ENCODE measurements around the gene MAP4K4. TPM values are rescaled to one million over a fixed set of nuclear protein-coding genes. Genes with fewer than 3 reads are reported as not detected.

MAP4K4 gene
- polyA plus RNA-seq, 2 donors, result 19.6 to 24.1 TPM

DNA sequence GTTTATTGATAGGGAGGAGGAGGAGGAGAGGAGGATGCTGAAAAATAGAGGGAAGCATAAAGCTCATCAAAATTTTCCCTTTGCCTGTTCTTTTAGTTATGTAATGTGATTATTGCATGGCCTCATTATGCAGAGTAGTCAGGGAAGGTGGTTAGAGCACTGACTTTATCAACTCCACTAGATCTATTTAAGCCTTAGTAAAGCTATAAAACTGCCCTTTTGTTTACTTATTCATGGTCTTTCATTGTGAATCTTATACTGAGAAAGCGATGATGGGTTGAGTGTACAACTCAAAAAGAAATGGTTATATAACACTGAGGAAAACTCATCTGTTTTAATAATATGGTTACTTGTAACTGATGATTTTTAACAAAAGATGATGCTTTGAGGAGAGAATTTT, 81.7 kb downstream of the MAP4K4 start:
- Histone ChIP-seq H3K27ac (ENCODE audit: low read depth in 2 of 2, low read length in 1 of 2) (no peak overlapping the region), H3K4me1 (ENCODE audit: control insufficient read depth in 2 of 2, insufficient read depth in 2 of 2, low read length in 1 of 2) (peaks cover 2 to 5% of the 10 kb centered on the region in 2 donors), H3K36me3 (ENCODE audit: control insufficient read depth in 2 of 2, insufficient read depth in 2 of 2, low read length in 1 of 2) (no peaks in the 10 kb centered on the region), H3K9me3 (ENCODE audit: control insufficient read depth in 2 of 2, insufficient read depth in 1 of 2, low read depth in 1 of 2, low read length in 1 of 2) (no peaks in the 10 kb centered on the region), H3K4me3 (ENCODE audit: low read depth in 1 of 2, low read length in 2 of 2) (no peak overlapping the region), H3K27me3 (ENCODE audit: control insufficient read depth in 1 of 2, insufficient read depth in 2 of 2, low read length in 2 of 2) (no peaks in the 10 kb centered on the region)
- WGBS, 2 donors, result 87% methylated on average over 1 of the region's 1 CpG

DNA sequence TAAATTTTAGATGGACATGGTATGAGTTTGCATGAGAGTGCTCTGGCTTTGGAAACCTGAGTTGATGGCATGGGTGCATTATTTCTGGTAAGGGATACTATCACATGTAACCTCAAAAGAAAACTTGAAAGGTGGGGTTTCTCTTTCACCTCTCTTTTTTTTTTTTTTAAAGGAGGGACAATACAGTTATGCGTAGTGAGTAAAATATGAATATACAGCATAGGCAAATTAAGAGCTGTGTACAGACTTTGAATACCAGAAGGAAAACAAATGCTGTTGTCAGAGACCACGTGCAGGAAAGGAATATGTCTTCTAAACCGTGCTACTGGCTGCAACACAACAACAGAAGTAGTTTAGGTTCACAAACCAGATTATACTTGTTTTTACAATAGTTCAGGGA, 82.1 kb downstream of the MAP4K4 start:
- Histone ChIP-seq H3K27ac (ENCODE audit: low read depth in 2 of 2, low read length in 1 of 2) (no peak overlapping the region), H3K4me3 (ENCODE audit: low read depth in 1 of 2, low read length in 2 of 2) (no peak overlapping the region), H3K36me3 (ENCODE audit: control insufficient read depth in 2 of 2, insufficient read depth in 2 of 2, low read length in 1 of 2) (no peaks in the 10 kb centered on the region), H3K9me3 (ENCODE audit: control insufficient read depth in 2 of 2, insufficient read depth in 1 of 2, low read depth in 1 of 2, low read length in 1 of 2) (no peaks in the 10 kb centered on the region), H3K27me3 (ENCODE audit: control insufficient read depth in 1 of 2, insufficient read depth in 2 of 2, low read length in 2 of 2) (no peaks in the 10 kb centered on the region), H3K4me1 (ENCODE audit: control insufficient read depth in 2 of 2, insufficient read depth in 2 of 2, low read length in 1 of 2) (peaks cover 2 to 5% of the 10 kb centered on the region in 2 donors)
- 87 to 89% methylated on average over 3 of the region's 3 CpGs for WGBS, 2 donors

DNA sequence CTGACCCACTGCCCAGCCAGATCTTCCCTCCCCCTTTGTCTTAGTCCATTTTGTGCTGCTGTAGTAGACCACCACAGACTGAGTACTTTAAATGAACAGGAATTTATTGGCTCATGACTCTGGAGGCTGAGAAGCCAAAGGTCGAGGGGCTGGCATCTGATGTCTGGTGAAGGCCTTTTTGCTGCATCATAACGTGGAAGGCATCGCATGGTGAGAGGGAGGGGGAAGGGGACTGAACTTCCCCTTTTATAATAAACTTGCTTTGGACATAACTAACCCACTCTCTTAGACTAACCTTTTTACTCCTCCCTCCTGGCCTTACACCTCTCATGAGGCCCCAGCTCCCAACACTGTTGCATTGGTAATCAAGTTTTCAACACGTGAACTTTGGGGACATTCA, 83.8 kb downstream of the MAP4K4 start:
- H3K27ac ChIP-seq (ENCODE audit: low read depth in 2 of 2, low read length in 1 of 2), result no peak overlapping the region
- H3K4me3 ChIP-seq (ENCODE audit: low read depth in 1 of 2, low read length in 2 of 2), result no peak overlapping the region
- peaks cover 0 to 5% of the 10 kb centered on the region in 2 donors for H3K4me1 ChIP-seq (ENCODE audit: control insufficient read depth in 2 of 2, insufficient read depth in 2 of 2, low read length in 1 of 2)
- WGBS, 2 donors, result 71 to 84% methylated on average over 4 of the region's 4 CpGs
- H3K36me3 ChIP-seq (ENCODE audit: control insufficient read depth in 2 of 2, insufficient read depth in 2 of 2, low read length in 1 of 2), result no peaks in the 10 kb centered on the region
- H3K9me3 ChIP-seq (ENCODE audit: control insufficient read depth in 2 of 2, insufficient read depth in 1 of 2, low read depth in 1 of 2, low read length in 1 of 2), result no peaks in the 10 kb centered on the region
- H3K27me3 ChIP-seq (ENCODE audit: control insufficient read depth in 1 of 2, insufficient read depth in 2 of 2, low read length in 2 of 2), result no peaks in the 10 kb centered on the region

DNA sequence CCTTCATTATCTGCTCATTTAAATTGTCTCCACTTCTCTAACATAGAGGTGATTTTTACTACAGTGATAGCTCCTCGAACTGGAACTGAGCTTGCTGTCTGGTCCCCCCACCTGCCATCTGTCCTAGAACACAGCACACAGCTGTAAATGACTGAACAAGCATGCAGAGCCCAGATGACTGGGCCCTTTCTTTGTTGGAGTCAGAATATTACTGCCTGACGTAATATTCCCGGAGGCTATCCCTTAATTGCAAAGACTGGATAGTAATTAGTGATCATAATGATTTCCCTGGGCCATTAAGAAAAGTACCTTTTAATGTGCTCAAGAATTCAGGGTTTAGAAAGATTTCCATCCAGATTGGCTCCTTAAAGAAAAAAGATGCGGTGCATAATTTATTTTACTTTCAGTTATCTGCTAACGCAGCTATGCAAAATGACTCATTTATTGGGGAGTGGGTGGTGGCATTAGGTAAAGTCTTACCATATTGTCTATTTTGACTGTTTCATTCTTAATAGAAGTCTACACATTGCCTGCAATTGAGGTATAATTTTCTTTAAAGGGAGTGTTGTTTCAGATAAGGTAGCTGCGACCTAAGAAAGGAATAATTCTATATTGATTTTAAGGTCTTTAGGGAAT, 84.4 kb downstream of the MAP4K4 start:
- Histone ChIP-seq H3K36me3 (ENCODE audit: control insufficient read depth in 2 of 2, insufficient read depth in 2 of 2, low read length in 1 of 2) (no peaks in the 10 kb centered on the region), H3K4me1 (ENCODE audit: control insufficient read depth in 2 of 2, insufficient read depth in 2 of 2, low read length in 1 of 2) (peaks cover 0 to 5% of the 10 kb centered on the region in 2 donors), H3K27me3 (ENCODE audit: control insufficient read depth in 1 of 2, insufficient read depth in 2 of 2, low read length in 2 of 2) (no peaks in the 10 kb centered on the region), H3K4me3 (ENCODE audit: low read depth in 1 of 2, low read length in 2 of 2) (no peak overlapping the region), H3K9me3 (ENCODE audit: control insufficient read depth in 2 of 2, insufficient read depth in 1 of 2, low read depth in 1 of 2, low read length in 1 of 2) (no peaks in the 10 kb centered on the region), H3K27ac (ENCODE audit: low read depth in 2 of 2, low read length in 1 of 2) (no peak overlapping the region)
- WGBS, 2 donors, result 80 to 84% methylated on average over 6 of the region's 6 CpGs

DNA sequence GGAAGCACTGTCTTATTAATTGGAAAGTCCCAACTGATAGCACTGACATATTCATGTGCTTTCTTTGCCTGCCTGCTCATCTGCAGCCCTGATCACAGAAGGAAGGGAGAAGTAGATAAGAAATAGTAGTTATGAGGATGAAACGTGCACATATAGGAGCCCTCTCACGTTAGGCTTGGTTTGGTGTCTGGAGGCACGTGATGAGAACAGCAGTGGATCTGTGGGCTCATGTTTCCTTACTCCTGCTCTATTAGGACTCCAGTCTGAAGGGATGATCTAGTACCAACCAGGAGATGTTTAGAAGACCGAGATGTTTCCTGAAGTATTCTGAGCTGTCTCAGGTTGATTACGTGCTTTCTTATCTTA, 84.9 kb downstream of the MAP4K4 start:
- WGBS, 2 donors, result 83 to 87% methylated on average over 5 of the region's 5 CpGs
- Histone ChIP-seq H3K27ac (ENCODE audit: low read depth in 2 of 2, low read length in 1 of 2) (no peak overlapping the region), H3K9me3 (ENCODE audit: control insufficient read depth in 2 of 2, insufficient read depth in 1 of 2, low read depth in 1 of 2, low read length in 1 of 2) (no peaks in the 10 kb centered on the region), H3K27me3 (ENCODE audit: control insufficient read depth in 1 of 2, insufficient read depth in 2 of 2, low read length in 2 of 2) (no peaks in the 10 kb centered on the region), H3K4me1 (ENCODE audit: control insufficient read depth in 2 of 2, insufficient read depth in 2 of 2, low read length in 1 of 2) (peaks cover 0 to 5% of the 10 kb centered on the region in 2 donors), H3K4me3 (ENCODE audit: low read depth in 1 of 2, low read length in 2 of 2) (no peak overlapping the region), H3K36me3 (ENCODE audit: control insufficient read depth in 2 of 2, insufficient read depth in 2 of 2, low read length in 1 of 2) (no peaks in the 10 kb centered on the region)

DNA sequence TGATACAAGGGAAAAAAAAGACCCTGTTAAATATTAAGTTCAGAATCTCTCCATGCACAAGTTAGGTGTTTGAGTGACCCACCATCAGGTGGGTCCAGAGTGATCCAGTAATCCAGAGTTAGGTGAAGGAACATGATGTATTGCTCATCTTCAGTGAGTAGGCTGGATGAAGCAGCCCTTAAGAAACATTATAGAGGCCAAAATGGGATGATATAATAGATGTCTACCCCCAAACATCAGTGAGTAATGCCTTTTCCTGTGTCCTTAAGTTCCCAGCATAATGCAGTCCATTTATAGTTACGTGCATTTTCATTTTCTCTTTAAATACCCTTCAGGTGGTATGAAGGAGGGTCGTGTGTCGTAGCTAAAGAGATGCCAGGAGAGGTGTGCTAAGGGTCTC, 89.6 kb downstream of the MAP4K4 start:
- H3K9me3 ChIP-seq (ENCODE audit: control insufficient read depth in 2 of 2, insufficient read depth in 1 of 2, low read depth in 1 of 2, low read length in 1 of 2), result no peaks in the 10 kb centered on the region
- WGBS, 2 donors, result 91% methylated on average over 3 of the region's 3 CpGs
- H3K27me3 ChIP-seq (ENCODE audit: control insufficient read depth in 1 of 2, insufficient read depth in 2 of 2, low read length in 2 of 2), result no peaks in the 10 kb centered on the region
- no peak overlapping the region for H3K4me3 ChIP-seq (ENCODE audit: low read depth in 1 of 2, low read length in 2 of 2)
- no peaks in the 10 kb centered on the region for H3K36me3 ChIP-seq (ENCODE audit: control insufficient read depth in 2 of 2, insufficient read depth in 2 of 2, low read length in 1 of 2)
- no peak overlapping the region for H3K27ac ChIP-seq (ENCODE audit: low read depth in 2 of 2, low read length in 1 of 2)
- no peaks in the 10 kb centered on the region for H3K4me1 ChIP-seq (ENCODE audit: control insufficient read depth in 2 of 2, insufficient read depth in 2 of 2, low read length in 1 of 2)

DNA sequence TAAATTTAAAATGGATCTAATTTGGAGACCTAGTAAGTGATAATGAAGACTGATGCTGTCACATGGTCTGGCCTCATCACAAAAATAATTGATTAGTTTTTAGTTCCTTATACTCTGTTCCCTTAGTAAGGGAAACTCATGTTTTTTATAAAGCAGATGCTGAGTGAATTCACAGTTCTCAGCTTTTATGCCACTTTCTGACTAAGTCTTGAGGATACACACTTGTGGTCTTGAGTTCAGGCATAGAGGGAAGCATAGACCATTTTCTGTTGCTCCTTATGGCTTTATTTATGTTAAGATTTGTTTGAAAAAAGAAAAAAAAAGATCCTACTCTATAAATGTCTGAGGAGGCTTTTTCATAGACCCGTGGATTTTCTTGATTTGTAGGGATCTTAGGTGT, 91.1 kb downstream of the MAP4K4 start:
- Histone ChIP-seq H3K4me3 (ENCODE audit: low read depth in 1 of 2, low read length in 2 of 2) (no peak overlapping the region), H3K27ac (ENCODE audit: low read depth in 2 of 2, low read length in 1 of 2) (no peak overlapping the region), H3K27me3 (ENCODE audit: control insufficient read depth in 1 of 2, insufficient read depth in 2 of 2, low read length in 2 of 2) (no peaks in the 10 kb centered on the region), H3K9me3 (ENCODE audit: control insufficient read depth in 2 of 2, insufficient read depth in 1 of 2, low read depth in 1 of 2, low read length in 1 of 2) (no peaks in the 10 kb centered on the region), H3K4me1 (ENCODE audit: control insufficient read depth in 2 of 2, insufficient read depth in 2 of 2, low read length in 1 of 2) (peaks cover 0 to 3% of the 10 kb centered on the region in 2 donors), H3K36me3 (ENCODE audit: control insufficient read depth in 2 of 2, insufficient read depth in 2 of 2, low read length in 1 of 2) (no peaks in the 10 kb centered on the region)
- WGBS, 2 donors, result 56 to 73% methylated on average over 1 of the region's 1 CpG

DNA sequence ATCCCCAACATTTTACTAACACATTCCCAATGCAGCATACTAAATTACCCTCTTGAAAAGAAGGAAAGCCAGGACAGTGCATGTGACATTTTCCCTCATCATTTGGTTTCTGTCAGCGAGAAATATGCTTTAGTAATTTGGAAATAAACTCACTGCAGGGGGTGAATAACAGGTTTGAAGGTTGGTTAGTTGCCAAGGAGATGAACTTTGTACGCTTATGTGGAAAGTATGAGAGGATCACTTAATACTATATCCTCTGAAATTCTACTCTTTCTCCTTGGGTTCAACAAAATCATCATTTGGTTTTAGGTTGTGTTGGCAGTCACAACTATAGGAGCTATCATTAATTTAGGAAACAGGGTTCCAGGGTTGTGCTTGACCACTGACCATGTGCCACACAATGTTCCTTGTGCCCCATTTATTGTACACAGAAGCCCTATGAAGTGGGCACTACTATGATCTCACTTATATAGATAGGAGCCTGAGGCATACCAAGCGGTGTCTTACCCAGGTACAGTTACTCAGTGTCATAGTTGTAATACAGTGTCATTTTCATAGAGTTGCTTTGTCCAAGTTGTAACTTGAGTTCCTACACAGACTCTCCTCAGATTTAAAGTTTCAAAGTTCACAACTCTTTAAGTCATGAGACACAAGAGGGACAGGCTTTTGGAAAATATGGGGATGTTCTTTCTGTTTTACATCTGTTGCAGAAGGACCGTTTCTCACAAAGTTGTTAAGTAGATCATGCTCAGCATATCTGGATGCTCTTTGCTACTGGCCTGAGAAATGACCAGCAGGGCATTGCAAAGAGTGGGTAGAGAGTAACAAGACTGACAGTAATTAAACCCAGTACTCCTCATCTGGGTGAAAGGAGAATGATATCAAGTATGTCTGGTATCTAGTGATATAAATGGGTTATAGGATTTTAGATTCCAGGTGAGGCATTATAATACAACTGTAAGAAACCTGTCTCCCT, 91.8 kb downstream of the MAP4K4 start:
- Histone ChIP-seq H3K27ac (ENCODE audit: low read depth in 2 of 2, low read length in 1 of 2) (no peak overlapping the region), H3K4me3 (ENCODE audit: low read depth in 1 of 2, low read length in 2 of 2) (no peak overlapping the region), H3K36me3 (ENCODE audit: control insufficient read depth in 2 of 2, insufficient read depth in 2 of 2, low read length in 1 of 2) (no peaks in the 10 kb centered on the region), H3K27me3 (ENCODE audit: control insufficient read depth in 1 of 2, insufficient read depth in 2 of 2, low read length in 2 of 2) (no peaks in the 10 kb centered on the region), H3K9me3 (ENCODE audit: control insufficient read depth in 2 of 2, insufficient read depth in 1 of 2, low read depth in 1 of 2, low read length in 1 of 2) (no peaks in the 10 kb centered on the region), H3K4me1 (ENCODE audit: control insufficient read depth in 2 of 2, insufficient read depth in 2 of 2, low read length in 1 of 2) (peaks cover 0 to 3% of the 10 kb centered on the region in 2 donors)
- 76 to 84% methylated on average over 4 of the region's 4 CpGs for WGBS, 2 donors

DNA sequence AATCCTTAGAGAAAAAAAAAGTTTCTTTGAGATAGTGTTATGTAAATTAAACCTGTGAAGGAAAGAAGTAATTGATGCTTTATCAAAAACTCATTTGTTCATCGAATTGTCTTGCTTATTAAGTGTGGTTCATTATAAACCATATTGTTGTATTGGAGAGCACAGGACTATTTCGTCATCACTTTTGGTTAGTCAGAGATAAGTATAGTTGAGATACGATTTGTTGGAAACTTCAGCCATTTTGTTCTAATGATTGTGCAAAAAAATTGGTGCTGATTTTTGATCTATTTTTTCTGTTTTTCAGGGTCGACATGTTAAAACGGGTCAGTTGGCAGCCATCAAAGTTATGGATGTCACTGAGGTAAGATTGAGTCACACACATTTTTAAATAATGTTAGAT, 92.9 kb downstream of the MAP4K4 start:
- WGBS, 2 donors, result 71 to 81% methylated on average over 5 of the region's 5 CpGs
- Histone ChIP-seq H3K4me3 (ENCODE audit: low read depth in 1 of 2, low read length in 2 of 2) (no peak overlapping the region), H3K9me3 (ENCODE audit: control insufficient read depth in 2 of 2, insufficient read depth in 1 of 2, low read depth in 1 of 2, low read length in 1 of 2) (no peaks in the 10 kb centered on the region), H3K36me3 (ENCODE audit: control insufficient read depth in 2 of 2, insufficient read depth in 2 of 2, low read length in 1 of 2) (no peaks in the 10 kb centered on the region), H3K27ac (ENCODE audit: low read depth in 2 of 2, low read length in 1 of 2) (no peak overlapping the region), H3K27me3 (ENCODE audit: control insufficient read depth in 1 of 2, insufficient read depth in 2 of 2, low read length in 2 of 2) (no peaks in the 10 kb centered on the region), H3K4me1 (ENCODE audit: control insufficient read depth in 2 of 2, insufficient read depth in 2 of 2, low read length in 1 of 2) (peaks cover 0 to 3% of the 10 kb centered on the region in 2 donors)

Data from esophagus (tissue), 2 donors.